Type B pancreatic cell (in vitro differentiated cells): ENCODE measurements around the gene ANKRD39. TPM values are rescaled to one million over a fixed set of nuclear protein-coding genes. Genes with fewer than 3 reads are reported as not detected.

Experiments used
- DNase-seq: peaks from one replicate; pipeline ENCODE4 v3.0.0; 2021; ENCODE audit warnings: mixed read lengths; ENCODE audit not compliant: unreplicated experiment; ENCODE audit errors: extremely low spot score
- H3K27ac Mint-ChIP-seq: 2 replicates; pipeline ENCODE4 v1.8.0; 2021; ENCODE audit warnings: mild to moderate bottlenecking, mixed read lengths
- H3K27me3 Mint-ChIP-seq: 2 replicates; pipeline ENCODE4 v1.8.0; 2021; ENCODE audit warnings: mixed read lengths
- H3K36me3 Mint-ChIP-seq: 2 replicates; pipeline ENCODE4 v1.8.0; 2021; ENCODE audit warnings: mixed read lengths
- H3K4me1 Mint-ChIP-seq: one replicate; pipeline ENCODE4 v1.8.0; 2021; ENCODE audit warnings: mixed read lengths; ENCODE audit not compliant: unreplicated experiment
- H3K4me3 Mint-ChIP-seq: 2 replicates; pipeline ENCODE4 v1.8.0; 2021; ENCODE audit warnings: mild to moderate bottlenecking, mixed read lengths
- H3K9me3 Mint-ChIP-seq: 2 replicates; pipeline ENCODE4 v1.8.0; 2021; ENCODE audit warnings: mixed read lengths
- total RNA-seq: library from RNA; stranded (reverse); gene quantifications from 2 replicates; pipeline ENCODE4 v1.2.1, GENCODE V29; 2021; ENCODE audit warnings: low replicate concordance
- TF ChIP-seq, protein P1 (sequence below): fragments of 200-600 bp; sonication (generic); conservative IDR thresholded peaks from 2 replicates; pipeline ENCODE4 v1.5.0; 2021; ENCODE audit warnings: antibody characterized with exemption, mild to moderate bottlenecking

Gene ANKRD39
- total RNA-seq, 1 donor from 2014 or later, result 16.6 TPM

DNA sequence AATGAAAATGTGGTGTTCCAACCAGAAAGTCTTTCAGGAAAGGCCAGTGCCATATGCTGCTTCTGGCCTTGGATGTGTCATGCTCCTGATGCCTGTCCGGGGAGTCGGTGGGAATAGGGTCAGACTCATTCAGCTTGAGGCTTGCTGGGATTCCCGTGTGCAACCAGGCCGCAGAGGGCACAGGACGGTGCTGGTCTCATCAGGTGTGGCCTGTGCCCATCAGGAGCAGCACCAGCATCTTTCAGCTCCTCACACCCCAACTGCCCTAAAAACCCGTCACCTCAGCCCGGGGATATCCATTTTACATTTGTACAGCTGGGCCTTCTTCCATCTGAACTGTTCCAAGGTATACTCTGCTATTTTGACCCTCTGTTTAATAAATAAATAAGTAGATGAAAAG, 55.1 kb downstream of the ANKRD39 start:
- Mint-ChIP-seq H3K9me3 (no peaks in the 10 kb centered on the region), H3K4me1 (no peaks in the 10 kb centered on the region)
- TF ChIP-seq, protein P1, sequence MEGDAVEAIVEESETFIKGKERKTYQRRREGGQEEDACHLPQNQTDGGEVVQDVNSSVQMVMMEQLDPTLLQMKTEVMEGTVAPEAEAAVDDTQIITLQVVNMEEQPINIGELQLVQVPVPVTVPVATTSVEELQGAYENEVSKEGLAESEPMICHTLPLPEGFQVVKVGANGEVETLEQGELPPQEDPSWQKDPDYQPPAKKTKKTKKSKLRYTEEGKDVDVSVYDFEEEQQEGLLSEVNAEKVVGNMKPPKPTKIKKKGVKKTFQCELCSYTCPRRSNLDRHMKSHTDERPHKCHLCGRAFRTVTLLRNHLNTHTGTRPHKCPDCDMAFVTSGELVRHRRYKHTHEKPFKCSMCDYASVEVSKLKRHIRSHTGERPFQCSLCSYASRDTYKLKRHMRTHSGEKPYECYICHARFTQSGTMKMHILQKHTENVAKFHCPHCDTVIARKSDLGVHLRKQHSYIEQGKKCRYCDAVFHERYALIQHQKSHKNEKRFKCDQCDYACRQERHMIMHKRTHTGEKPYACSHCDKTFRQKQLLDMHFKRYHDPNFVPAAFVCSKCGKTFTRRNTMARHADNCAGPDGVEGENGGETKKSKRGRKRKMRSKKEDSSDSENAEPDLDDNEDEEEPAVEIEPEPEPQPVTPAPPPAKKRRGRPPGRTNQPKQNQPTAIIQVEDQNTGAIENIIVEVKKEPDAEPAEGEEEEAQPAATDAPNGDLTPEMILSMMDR, result no peak

GRCh38 chr2:96801786-96802595, 55.8 kb downstream of the ANKRD39 start:
- TF ChIP-seq, protein P1, result no peak
- DNase-seq, result no peak
- no peaks in the 10 kb centered on the region for H3K4me1 Mint-ChIP-seq
- H3K27ac Mint-ChIP-seq, result no peak overlapping the region
- H3K4me3 Mint-ChIP-seq, result no peak overlapping the region
- H3K27me3 Mint-ChIP-seq, result no peaks in the 10 kb centered on the region
- no peaks in the 10 kb centered on the region for H3K9me3 Mint-ChIP-seq
- H3K36me3 Mint-ChIP-seq, result peaks cover 4% of the 10 kb centered on the region

More for the DNA sequence above, 55.1 kb downstream of the ANKRD39 start:
- H3K4me3 Mint-ChIP-seq, result no peak overlapping the region
- H3K27me3 Mint-ChIP-seq, result no peaks in the 10 kb centered on the region
- H3K36me3 Mint-ChIP-seq, result peaks cover 4% of the 10 kb centered on the region
- DNase-seq, result no peak
- H3K27ac Mint-ChIP-seq, result no peak overlapping the region

- H3K4me1 Mint-ChIP-seq, result no peaks in the 10 kb centered on the region
- DNase-seq, result peak; percentile 79
- H3K27ac Mint-ChIP-seq, result no peak overlapping the region
- peaks cover under 1% of the 10 kb centered on the region for H3K36me3 Mint-ChIP-seq
- TF ChIP-seq, protein P1, result peak; percentile 84
- no peaks in the 10 kb centered on the region for H3K27me3 Mint-ChIP-seq
- H3K4me3 Mint-ChIP-seq, result no peak overlapping the region
- H3K9me3 Mint-ChIP-seq, result no peaks in the 10 kb centered on the region
Measured at GRCh38 chr2:96801005-96801785, 56.6 kb downstream of the ANKRD39 start.

DNA sequence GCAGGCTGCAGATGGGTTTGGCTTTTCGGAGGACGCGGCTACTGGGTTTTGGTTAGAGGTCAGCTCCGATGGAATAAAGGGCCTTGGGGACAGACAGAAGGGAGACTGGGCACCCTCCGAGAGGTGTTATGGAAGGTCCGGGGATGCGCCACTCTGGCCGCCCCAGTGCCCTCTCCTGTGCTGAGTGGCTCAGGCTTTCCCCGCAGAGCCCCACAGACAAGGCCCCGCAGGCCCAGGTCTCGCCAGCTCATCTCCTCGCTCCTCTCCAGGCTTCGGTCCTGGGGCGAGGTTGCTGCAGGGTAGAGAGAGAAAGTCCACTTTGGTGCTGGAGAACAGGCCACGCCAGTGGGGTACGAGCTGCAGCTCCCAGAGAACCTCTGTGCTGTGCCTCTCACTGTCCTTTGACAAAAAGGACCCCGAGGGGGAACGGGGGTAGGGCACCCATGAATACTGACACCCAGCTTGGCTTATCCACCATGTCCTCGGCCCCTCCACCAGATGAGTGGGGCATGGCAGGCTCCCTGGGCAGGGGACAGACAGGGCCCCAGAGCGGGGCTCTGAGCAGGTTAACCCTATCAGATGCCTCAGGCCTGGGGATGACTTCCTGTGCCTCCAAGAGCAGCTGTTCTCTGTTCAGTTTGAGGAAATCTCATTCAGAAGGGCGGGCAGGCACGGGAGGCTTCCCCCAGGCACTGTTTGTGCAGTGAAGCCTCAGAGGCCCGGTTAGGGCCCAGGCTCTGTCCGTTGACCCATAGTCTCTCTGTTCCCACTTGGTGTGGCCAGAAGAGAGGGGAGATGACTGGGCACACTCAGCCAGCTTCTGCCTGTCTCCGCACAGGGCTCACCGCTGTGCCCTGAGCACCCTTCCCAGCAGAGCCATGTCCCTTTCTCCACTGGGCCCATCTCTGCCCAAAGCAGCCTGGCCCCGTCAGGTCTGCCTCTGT, 57.5 kb downstream of the ANKRD39 start:
- H3K27me3 Mint-ChIP-seq, result no peaks in the 10 kb centered on the region
- no peak for DNase-seq
- H3K36me3 Mint-ChIP-seq, result no peaks in the 10 kb centered on the region
- H3K4me1 Mint-ChIP-seq, result no peaks in the 10 kb centered on the region
- H3K4me3 Mint-ChIP-seq, result no peak overlapping the region
- H3K9me3 Mint-ChIP-seq, result no peaks in the 10 kb centered on the region
- H3K27ac Mint-ChIP-seq, result no peak overlapping the region
- TF ChIP-seq, protein P1, result no peak

- Mint-ChIP-seq H3K4me1 (no peaks in the 10 kb centered on the region), H3K36me3 (no peaks in the 10 kb centered on the region), H3K27me3 (no peaks in the 10 kb centered on the region), H3K4me3 (no peak overlapping the region), H3K9me3 (no peaks in the 10 kb centered on the region), H3K27ac (no peak overlapping the region)
- DNase-seq, result no peak
- TF ChIP-seq, protein P1, result no peak
Measured at GRCh38 chr2:96799623-96799935, 58.2 kb downstream of the ANKRD39 start.
